ENCODE data around the gene SYTL2. TPM values are rescaled to one million over a fixed set of nuclear protein-coding genes. Genes with fewer than 3 reads are reported as not detected.
"Not testable (repeated sequence)": the region's sequence is repeated elsewhere in the genome, so short reads cannot be mapped to it uniquely, and the experiment has no call there.

Gene SYTL2, protein sequence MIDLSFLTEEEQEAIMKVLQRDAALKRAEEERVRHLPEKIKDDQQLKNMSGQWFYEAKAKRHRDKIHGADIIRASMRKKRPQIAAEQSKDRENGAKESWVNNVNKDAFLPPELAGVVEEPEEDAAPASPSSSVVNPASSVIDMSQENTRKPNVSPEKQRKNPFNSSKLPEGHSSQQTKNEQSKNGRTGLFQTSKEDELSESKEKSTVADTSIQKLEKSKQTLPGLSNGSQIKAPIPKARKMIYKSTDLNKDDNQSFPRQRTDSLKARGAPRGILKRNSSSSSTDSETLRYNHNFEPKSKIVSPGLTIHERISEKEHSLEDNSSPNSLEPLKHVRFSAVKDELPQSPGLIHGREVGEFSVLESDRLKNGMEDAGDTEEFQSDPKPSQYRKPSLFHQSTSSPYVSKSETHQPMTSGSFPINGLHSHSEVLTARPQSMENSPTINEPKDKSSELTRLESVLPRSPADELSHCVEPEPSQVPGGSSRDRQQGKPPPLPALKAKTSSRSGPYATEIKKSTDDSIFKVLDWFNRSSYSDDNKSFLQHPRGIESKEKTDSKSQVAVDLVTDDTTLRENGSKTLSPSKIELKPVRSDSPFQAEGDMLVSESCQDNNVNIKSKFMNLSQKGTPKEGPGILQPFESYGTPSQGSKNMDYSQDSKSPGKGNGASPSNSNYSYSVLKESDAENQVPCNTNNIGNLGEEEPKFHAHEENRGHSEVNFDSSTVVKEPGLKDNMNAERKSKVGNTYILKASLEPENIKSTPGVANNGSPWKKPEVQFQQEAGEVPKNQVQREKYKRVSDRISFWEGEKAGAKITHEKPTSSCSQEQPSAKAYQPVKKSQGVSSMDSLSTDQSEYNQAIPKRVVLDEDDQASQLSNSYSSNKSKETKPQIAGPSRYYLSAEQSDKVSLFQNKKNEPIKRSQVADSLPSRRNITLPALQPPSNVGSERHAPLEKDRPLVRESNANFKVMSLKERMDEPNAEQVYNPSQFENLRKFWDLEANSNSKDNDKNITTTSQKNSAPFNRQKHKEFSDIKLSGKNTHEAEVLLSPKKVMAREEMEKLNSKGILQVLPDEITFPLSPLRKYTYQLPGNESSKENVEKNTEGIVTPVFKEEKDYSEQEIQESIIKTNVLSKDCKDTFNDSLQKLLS (N-terminal part only)
- 16.6 and 18.7 TPM in 2 replicates for total RNA-seq (2014; rRNA removed; shearing (Covaris generic))

DNA sequence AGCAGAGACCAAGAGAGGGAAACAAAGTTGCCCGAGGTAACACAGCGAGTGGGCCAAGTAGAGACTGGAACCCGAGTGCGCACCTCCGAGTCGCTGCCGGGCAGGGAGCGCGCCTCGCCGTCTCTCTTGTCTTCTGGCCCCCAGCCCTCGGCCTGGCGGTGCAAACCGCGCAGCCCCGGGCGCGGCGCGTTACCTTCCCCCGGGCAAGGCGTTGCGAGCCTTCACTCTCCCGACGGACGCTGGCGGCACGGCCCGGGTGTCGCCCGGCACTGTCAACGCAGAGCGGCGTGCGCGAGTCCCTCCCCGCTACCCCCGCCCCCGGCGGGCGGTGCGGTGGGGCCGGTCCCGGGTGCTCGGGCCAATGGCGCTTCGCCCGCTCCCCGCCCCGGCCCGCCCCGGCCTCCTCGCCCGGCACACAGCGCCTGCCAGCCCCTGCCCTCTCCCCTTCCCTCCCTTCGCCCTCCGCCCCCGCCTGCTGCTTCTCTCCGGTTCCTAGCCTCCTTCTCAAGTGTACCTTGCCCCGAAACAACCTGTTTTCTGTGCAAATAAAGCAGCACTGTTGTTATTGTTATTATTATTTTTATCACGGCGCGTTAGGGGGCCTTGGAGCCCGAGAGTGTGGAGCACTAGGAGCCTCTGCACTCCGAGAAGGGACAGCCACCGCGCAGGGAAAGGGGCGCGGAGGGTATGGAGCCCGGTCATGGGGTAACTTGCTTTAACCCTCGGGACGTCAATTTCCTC, at the start of gene SYTL2:
TSS of gene SYTL2 (minus strand) at position 271 of the 741 bp plus-strand sequence. CDS start 53,416 bp downstream, outside the sequence.
- DNase-seq (ENCODE audit: low spot score), result peak; percentile 74

DNA sequence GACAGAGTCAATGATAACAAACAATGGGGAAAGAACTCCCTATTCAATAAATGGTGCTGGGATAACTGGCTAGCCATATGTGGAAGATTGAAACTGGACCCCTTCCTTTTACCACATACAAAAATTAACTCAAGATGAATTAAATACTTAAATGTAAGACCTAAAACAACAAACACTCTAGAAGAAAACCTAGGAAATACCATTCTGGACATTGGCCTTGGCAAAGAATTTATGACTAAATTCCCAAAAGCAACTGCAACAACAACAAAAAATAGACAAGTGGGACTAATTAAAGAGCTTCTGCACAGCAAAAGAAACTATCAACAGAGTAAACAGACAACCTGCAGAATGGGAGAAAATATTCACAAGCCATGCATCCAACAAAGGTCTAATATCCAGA, 48.6 kb upstream of the SYTL2 start:
- not testable (repeated sequence) for DNase-seq (ENCODE audit: low spot score)

DNA sequence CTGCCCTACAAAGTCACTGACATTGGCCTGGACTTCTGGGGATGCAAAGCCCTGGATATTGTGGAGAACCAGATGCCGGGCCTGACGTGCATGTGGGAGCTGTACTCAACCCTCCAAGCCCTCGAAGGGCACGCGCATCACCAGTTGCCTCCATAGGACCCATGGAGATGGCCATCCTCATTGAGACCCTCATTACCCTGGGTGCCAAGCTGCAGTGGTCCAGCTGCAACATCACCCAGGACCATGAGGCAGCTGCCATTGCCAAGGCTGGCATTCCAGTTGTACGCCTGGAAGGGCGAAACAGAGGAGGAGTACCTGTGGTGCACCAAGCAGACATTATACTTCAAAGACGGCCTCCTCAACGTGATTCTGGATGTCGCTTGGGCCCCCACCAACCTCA, 46.2 kb upstream of the SYTL2 start:
- no peak for DNase-seq (ENCODE audit: low spot score)

DNA sequence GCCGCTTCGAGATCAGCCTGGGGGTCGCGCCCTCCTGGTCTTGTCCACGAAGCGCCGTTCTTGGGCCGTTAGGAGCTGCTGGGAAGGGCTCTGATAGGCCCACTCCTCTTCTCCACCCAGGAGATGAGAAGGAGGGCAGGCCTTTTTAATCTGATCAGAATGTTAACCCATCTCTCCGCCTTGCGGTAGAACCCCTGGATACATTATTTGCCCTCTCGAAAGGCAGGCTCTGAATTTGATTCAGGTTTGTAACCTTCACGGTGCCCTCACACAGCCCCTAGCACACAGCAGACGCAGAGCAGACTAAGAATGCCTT, 44.4 kb upstream of the SYTL2 start, which contains the start of gene CCDC83:
TSS of gene CCDC83 (plus strand) at position 43 of the 316 bp plus-strand sequence. CDS start 9,741 bp downstream, outside the sequence.
- no peak for DNase-seq (ENCODE audit: low spot score)

DNA sequence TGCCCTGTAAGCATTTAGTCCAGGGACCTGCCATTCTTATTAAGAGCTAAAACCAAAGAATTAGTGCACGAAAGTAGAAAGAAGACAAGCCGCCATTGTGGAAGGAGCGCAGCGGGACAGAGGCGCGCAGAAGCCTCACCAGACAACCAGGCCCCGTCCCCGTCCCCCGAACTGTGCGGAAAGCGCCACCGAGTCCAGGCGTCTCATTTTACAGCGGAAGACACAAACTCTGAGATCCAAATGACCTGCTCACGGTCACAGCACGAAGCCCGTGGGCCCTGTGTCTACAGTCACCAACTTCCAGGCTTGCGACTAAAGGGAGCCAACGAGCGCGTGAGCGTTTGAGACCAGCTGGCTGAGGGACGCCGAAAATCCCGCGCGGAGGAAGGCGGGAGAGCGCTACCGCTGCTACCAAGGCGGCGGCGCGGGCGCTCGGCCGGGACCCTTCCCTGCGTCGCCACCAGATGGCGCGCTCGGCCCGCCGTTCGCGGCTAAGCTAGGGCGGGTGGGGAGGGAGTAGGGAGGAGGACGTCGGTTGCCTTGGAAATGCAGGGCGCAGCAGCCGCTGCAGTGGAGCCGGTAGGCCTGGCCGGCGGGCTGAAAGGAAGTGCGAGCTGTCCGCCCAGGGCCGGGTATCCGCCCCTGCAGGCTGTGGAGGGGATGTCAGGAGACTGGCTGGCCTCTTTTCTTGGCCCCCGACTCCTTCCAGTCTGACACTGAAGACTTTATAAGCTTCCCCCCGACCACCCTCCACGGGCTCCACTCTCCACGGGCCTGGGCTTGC, 43.8 kb upstream of the SYTL2 start:
- DNase-seq (ENCODE audit: low spot score), result peak; percentile 97

DNA sequence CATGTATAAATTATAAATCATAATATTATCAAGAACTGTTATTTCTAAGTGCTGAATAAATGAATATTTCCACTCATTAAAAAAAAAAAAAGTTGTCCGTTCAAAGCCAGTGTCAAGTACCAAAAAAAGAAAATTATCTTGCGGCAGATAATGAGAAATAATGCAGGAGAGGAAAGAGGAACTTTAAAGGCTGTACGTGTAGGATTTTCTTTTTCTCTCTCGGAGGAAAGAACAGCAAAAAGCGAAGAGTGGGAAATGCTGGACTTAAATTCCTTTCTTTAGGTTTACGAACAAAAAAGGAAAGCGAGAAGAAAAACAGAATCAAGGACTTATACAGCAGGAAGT, 43.2 kb upstream of the SYTL2 start:
- no peak for DNase-seq (ENCODE audit: low spot score)

DNA sequence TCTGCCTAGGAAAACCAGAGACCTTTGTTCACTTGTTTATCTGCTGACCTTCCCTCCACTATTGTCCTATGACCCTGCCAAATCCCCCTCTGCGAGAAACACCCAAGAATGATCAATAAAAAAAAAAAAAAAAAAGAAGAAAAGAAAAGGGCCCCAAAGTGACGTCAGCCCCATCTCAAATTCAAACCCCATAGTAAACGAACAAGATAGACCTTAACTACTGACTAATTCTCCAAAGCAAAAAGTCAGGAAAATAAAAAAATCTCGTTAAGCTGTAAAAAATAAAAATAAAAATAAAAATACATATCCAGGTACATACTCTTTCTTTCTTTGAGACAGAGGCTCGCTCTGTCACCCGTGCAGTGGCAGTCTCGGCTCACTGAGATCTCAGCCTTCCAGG, 42.6 kb upstream of the SYTL2 start:
- not testable (repeated sequence) for DNase-seq (ENCODE audit: low spot score)

DNA sequence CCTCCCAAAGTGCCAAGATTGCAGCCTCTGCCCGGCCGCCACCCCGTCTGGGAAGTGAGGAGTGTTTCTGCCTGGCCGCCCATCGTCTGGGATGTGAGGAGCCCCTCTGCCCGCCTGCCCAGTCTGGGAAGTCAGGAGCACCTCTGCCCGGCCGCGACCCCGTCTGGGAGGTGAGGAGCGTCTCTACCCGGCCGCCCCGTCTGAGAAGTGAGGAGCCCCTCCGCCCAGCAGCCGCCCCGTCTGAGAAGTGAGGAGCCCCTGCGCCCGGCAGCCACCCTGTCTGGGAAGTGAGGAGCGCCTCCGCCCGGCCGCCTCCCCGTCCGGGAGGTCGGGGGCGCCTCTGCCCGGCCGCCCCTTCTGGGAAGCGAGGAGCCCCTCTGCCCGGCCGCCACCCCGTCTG, 41.8 kb upstream of the SYTL2 start:
- not testable (repeated sequence) for DNase-seq (ENCODE audit: low spot score)

DNA sequence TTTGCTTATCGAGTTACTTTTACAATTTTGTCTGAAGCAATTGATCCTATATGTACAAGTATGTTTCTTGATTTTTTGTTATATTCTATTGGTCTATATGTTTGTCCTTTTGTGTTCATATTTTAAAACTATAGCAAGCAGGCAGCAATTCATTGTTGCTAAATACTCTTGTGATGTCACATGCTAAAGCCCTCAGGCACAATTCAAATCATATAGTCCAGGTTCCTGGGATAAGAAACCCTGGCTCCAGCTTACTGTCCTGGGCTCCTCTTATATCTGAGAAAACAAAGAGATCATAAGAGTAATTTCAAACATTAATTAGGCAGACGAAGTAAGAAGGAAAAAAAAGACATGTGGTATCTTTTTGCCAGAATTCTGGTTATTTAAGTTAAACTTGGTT, 37.6 kb upstream of the SYTL2 start:
- no peak for DNase-seq (ENCODE audit: low spot score)

DNA sequence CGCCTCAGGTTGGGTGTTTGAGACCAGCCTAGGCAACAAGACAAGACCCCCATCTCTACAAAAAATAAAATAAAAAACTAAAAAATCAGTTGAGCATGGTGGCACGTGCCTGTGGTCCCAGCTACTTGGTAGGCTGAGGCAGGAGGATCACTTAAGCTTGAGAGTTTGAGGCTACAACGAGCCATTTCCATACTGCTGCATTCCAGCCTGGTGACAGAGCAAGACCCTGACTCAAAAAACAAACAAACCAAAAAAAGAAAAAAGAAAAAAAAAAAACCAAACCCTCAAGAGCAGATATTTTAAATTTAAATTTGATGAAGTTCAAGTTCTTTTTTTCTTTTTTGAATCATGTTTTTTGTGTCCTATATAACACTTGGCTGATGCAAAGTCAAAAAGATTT, 37.1 kb upstream of the SYTL2 start:
- DNase-seq (ENCODE audit: low spot score), result no peak

DNA sequence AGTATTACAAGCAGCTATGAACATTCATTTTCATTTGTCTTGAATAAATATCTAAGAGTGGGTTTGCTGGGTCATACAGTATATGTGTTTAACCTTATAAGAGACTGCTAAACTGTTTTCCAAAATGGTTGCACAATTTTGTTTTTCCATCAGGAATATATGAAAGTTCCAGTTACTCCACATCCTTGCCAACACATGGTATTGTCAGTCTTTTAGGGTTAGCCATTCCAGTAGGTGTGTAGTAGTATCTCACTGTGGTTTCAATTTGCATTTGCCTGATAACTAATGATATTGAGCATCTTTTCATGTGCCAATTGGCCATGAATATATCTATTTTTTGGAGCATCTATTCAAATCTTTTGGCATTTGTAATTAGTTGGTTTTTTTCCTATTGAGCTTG, 36.5 kb upstream of the SYTL2 start:
- DNase-seq (ENCODE audit: low spot score), result no peak

DNA sequence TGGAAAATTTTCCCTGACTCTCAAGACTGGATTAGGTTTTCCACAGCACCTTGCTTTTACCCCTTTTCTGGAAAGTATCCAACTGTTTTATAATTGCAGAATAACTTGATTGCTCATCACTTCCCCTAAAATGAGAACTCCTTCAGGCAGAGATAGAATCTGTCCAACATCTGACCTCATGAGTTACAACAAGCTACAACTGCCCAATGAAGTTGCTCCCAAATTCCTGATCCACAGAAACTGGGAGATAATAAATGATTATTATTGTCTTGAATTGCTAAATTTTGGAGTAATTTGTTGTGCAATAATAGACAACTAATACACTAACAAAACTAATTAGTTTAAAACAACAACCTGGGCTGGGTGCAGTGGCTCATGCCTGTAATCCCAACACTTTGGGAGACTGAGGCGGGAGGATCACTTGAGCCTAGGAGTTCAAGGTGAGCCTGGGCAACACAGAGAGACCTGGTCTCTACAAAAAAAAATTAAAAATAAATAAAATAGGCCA, 34.2 kb upstream of the SYTL2 start:
- DNase-seq (ENCODE audit: low spot score), result no peak

DNA sequence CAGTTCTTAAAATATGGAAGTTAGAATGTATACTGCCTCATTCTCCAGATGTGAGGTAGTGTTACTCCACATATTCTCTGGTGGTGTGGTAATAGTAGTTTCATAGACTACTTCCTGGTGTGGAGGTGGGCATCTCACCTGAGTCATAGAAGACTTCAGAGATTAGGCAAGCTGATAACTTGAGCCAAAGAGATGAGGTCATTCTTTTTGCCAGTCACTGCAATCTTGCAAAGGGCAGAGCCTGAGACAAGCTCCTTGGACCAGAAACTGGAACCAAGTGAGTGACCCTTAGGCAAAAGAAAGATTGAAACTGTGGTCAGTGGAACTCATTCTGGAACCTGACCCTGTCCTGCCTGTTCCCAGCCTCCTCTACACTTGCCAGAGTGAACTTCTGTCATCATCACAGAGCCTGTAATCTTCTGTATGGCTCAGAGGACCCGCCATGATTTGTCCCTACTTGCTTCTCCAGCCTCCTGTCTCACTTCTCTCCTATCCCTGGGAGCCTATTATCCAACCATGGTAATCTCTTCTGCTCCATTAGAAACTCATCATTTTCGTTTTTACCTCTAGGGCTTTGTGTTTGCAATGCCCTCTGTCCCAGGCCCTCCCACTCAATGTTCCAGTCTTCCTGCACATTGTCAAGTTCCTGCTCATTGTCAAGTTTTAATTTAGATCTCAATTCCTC, 33.6 kb upstream of the SYTL2 start:
- DNase-seq (ENCODE audit: low spot score), result peak; percentile 89

DNA sequence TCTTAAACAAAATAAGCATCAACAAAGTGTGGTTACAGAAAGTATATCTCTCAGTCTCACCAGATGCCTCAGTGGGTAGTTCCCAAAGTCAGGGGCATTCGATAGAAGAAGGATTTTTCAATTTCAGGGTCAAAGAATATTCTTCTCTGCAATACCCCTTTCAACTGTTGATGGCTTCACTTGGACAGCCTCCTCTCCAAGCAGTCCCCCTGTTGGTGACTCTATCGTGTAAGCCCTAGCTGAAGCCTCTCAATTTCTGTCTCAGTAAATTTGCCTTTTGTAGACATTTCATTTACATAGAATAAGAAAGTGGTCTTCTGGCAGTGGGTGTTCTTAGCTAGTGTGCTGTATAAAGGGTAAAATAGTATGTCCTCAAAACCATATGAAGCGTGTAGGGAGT, 33.0 kb upstream of the SYTL2 start:
- no peak for DNase-seq (ENCODE audit: low spot score)

DNA sequence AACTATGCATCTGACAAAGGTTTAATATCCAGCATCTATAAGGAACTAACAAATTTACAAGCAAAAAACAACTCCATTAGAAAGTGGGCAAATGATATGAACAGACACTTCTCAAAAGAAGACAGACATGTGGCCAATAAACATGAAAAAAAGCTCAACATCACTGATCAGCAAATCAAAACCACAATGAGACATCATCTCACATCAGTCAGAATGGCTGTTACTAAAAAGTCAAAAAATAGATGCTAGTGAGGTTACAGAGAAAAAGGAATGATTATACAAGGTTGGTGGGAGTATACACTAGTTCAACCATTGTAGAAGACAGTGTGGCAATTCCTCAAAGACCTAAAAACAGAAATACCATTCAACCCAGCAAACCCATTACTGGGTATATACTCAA, 30.0 kb upstream of the SYTL2 start:
- DNase-seq (ENCODE audit: low spot score), result not testable (repeated sequence)

DNA sequence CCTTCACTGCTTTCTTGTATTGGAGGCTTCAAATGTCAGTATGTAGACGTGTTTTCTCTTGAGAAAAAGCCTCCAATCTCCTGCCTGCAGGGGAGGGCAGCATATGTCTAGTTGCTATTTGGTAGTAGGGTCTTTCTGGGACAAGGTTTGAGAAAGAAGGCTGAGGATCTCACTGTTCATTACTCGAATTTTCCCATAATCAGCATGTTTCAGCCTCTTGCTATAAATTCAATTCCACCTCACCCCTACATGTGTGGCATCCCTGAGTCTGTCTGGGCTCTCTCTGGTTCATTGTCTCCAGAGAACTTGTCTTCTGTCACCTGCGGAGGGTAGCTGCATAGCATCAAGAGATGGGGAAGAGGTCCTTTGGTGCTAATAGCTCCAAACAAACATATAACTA, 24.8 kb upstream of the SYTL2 start:
- no peak for DNase-seq (ENCODE audit: low spot score)

DNA sequence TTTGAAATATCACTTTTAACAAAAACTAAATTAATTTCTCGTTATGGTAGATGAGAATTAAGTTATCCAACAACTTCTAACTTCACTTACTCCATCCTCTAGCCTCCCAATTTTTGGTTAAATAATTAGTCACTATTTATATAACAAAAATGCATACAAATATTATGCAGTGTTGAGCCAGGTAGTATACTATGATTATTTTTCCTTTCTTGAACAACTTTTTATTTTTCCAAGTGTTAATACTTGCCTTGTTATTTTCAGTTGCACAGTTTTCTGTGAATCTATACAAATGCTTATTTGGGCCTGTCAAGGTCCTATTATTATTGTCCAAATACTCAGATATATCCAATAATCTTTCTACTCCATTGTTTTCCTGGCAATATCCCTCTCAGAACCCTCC, 24.3 kb upstream of the SYTL2 start:
- DNase-seq (ENCODE audit: low spot score), result no peak

DNA sequence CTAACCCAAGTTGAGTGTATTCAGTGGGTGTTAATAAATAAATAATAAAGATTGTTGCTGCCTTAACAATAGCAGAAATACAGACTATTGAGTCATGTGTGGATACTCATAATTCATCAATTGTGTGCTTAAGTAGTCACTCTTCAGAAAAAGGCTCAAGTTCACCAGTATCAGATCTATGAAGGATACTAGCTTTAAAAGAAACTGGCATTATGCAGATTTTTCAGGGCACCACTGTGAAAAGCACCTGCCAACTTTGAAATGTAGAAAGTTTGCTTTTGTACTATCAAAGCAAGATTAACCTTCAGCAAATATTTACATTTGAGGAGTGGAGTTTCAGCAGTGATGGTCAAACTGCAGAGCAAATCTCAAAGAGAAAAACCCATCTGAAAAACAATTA, 20.1 kb upstream of the SYTL2 start:
- DNase-seq (ENCODE audit: low spot score), result peak; percentile 67

DNA sequence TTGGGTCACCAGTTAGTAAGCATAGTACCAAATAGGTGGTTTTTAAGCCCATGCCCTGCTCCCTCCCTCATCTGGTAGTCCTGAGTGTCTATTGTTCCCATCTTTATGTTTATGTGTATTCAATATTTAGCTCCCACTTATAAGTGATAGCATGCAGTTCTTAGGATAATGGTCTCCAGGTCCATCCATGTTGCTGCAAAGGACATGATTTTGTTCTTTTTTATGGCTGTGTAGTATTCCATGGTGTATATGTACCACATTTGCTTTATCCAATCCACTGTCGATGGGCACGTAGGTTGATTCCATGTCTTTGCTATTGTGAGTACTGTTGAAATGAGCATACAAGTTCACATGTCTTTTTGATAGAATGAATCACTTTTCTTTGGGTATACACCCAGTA, 18.2 kb upstream of the SYTL2 start:
- no peak for DNase-seq (ENCODE audit: low spot score)

DNA sequence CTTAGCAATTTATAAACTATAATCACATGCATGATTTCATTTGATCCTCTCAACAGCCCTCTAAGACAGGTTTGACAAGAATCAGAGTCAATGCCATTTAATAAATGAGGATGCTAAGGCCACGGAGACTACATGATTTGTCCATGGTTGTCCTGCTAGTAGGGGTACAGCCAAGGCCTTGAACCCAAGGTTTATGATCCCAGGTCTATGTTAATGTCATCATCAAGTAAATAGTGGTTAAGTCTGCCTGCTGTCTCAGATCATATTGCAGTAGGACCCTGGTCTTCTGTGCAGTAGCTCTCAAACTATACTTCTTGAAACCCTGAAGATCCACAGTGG, 17.7 kb upstream of the SYTL2 start:
- peak; percentile 92 for DNase-seq (ENCODE audit: low spot score)

Data from HT-29 (cell line).